GM12873 (cell line): ENCODE measurements around the gene KRTAP19-8.

Experiments
- TF ChIP-seq, protein P1 (sequence below): IDR thresholded peaks from 2 replicates; pipeline ENCODE4 v1.5.1; 2012; ENCODE audit warnings: low read depth, mild to moderate bottlenecking, moderate library complexity, low read length, control low read depth; ENCODE audit not compliant: insufficient read depth; ENCODE audit errors: missing control alignments

KRTAP19-8 gene

DNA sequence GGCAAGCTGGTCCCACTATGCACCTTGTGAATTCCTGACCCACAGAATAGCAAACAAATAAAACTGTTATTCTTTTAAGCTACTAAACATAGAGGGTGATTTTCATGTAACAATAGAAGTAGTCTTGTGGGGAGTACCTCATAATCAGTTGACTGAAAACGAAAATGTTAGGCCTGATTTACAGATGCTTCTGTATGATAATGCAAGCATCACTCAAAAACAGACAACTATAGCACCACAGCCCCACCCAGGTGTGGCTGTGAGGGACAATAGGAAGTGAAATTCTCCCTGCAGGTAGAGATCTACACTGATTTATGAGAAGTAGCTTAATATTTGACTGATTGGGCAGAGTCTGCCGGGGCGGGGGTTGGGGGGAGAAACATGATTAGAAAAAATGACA lies 26.5 kb upstream of the KRTAP19-8 start:
- TF ChIP-seq, protein P1, sequence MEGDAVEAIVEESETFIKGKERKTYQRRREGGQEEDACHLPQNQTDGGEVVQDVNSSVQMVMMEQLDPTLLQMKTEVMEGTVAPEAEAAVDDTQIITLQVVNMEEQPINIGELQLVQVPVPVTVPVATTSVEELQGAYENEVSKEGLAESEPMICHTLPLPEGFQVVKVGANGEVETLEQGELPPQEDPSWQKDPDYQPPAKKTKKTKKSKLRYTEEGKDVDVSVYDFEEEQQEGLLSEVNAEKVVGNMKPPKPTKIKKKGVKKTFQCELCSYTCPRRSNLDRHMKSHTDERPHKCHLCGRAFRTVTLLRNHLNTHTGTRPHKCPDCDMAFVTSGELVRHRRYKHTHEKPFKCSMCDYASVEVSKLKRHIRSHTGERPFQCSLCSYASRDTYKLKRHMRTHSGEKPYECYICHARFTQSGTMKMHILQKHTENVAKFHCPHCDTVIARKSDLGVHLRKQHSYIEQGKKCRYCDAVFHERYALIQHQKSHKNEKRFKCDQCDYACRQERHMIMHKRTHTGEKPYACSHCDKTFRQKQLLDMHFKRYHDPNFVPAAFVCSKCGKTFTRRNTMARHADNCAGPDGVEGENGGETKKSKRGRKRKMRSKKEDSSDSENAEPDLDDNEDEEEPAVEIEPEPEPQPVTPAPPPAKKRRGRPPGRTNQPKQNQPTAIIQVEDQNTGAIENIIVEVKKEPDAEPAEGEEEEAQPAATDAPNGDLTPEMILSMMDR: no peak

DNA sequence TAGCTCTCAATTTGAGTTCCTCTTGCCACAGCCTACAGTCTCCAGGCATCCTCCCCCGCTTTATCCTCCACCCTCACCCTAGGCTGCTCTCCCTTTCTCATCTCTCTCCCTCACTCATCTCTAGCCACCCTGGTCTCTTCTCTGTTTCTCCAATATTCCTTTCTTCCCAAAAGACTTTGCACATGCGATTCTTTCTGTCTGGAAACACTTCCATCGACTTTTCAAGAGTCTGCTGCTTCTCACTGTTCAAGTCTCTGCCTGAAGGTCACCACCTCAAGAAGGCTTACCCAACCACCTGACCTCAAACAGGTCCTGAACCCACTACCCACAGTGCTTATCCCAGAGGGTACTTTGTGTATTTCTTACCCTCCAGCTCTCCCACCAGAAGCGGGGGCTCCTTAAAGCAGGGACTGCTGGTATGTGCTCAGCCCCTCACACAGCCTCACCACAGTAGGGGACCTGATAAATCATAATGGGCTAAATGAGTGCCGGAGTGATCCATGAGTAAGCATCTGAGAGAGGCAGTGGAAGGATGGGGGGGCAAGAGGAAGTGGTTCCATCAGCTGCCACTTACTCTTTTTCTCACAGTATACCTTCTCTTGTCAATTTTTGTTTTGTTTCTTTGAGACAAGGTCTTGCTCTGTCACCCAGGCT lies 14.3 kb upstream of the KRTAP19-8 start:
- TF ChIP-seq, protein P1: no peak

DNA sequence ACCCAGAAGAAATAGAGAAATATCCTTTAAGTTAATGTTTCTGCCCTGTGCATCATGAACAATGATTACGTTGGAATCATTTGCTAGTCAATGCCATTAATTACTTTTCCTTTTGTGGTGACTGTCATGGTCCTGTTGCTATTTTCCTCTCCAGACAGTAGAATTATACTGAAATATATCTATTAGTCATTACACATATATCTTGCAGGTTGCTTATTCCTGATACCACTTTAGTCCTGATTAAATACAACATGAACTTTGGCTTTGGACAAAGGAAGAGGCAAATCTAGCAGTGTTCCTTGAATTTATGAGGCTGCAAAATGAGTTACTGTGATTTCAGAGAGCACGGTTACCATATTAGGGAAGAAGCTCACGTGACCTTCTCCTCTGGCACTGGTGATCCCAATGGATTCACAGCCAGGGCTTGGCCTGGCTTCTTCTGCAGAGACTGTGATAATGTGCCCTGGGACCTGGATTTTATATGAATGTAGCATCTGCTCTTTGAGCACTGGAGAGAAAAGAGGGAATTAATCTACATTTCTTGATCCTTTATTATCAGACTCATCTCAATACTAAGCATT lies 12.4 kb upstream of the KRTAP19-8 start:
- TF ChIP-seq, protein P1: no peak

DNA sequence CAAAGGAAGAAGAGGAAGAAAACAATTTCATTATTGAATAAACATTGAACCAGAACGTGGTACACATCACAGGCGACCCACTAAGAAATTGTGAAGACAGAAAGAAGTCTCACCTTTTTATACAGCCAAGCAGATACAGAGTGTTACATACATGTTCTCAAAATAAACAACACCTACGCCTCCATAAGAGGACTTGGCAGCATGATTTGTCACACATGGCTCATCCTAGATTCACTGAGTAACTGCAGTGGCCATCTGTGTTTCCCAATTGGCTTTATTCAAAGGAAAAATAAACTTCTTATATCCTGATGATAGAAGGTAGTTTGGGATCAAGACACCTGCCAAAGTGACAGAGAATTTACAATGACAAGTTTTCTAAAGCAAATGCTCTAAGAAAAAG lies 7.6 kb upstream of the KRTAP19-8 start:
- TF ChIP-seq, protein P1: no peak

DNA sequence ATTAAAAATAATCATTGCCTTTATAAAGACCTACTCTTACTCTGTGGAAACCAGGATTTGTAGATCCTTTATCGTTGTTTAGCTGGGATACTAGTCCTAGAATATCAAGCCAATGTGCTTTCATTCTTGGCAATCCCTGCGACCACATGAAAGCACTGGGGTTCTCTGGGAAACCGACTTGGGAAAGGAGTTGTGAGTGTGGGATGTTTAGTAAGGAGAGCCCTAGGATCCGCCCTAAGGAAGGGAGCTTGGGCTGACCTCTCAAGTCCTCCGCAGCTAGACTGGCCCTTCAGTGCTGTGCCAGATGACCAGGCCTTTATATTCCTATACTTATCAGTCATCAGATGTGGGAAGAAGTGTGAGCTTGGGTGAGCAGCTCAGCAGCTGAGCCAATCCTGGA lies 5.2 kb upstream of the KRTAP19-8 start:
- TF ChIP-seq, protein P1: no peak

DNA sequence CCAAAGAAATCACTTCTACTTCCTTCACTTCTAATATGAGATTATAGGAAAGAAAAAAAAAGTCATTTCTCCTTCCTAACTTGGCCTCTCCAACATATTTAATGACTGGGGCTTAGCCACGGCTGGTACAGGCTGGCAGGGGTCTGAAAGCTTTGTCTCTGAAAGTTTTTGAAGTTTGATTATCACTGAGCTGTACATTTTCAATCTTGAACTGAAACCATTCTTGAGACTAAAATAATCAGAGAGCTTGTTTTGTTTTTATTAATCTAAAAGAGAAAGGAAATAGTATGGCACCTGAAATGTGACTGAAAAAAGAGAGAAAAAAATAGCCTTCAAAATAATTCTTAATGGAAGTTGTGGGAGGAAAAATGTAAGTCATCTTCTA lies 3.8 kb upstream of the KRTAP19-8 start:
- TF ChIP-seq, protein P1: no peak

DNA sequence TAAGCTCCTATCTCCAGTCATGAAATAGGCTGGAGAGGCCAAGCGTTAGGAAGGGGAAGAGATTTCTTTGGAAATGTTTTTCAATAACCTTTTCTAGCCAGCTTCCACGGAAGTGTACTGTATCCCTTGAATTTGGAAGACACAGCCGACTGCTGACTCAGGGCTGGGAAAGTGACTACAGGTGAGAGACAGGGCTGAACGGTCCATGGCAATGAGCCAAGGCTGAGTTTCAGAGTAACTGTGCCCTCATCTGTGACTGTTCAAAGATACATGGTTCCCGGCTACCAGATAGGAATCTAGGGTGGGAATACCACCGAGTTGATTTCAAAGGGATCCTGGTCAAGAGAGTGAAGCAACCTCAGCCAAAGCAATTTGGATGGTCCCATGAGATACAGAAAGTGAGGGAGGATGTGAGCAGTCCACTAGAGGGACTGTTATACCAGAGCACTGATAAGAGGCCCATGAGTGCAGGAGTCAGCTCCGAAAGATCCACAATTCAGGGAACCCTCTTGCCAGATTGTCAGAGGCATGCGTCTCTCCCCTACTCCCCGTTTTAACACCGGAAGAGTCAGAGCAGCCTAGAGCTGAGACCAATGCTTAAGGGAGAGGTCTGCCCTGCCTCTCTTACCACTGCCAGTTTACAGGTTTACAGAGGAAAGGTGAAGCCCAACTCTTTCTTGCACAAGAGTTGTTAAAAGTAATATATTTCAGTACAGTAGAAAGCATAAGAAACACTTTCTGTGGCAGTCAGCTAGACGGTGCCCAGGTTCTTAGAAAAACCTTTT lies 3.2 kb upstream of the KRTAP19-8 start:
- TF ChIP-seq, protein P1: peak; percentile 51
